Activated CD4-positive, alpha-beta T cell treated with anti-CD3 and anti-CD28 coated beads, Interleukin-2, Interleukin-6, amounts not matched to agents 100 ng/mL and 50 ng/mL, durations not matched to agents 16 hours and 8 hours (primary cell): Measurements from ENCODE around the gene SIRT3.

Experiments
- DNase-seq: peaks from one replicate; pipeline ENCODE4 v3.0.0-alpha.2; 2020

The SIRT3 gene

DNA sequence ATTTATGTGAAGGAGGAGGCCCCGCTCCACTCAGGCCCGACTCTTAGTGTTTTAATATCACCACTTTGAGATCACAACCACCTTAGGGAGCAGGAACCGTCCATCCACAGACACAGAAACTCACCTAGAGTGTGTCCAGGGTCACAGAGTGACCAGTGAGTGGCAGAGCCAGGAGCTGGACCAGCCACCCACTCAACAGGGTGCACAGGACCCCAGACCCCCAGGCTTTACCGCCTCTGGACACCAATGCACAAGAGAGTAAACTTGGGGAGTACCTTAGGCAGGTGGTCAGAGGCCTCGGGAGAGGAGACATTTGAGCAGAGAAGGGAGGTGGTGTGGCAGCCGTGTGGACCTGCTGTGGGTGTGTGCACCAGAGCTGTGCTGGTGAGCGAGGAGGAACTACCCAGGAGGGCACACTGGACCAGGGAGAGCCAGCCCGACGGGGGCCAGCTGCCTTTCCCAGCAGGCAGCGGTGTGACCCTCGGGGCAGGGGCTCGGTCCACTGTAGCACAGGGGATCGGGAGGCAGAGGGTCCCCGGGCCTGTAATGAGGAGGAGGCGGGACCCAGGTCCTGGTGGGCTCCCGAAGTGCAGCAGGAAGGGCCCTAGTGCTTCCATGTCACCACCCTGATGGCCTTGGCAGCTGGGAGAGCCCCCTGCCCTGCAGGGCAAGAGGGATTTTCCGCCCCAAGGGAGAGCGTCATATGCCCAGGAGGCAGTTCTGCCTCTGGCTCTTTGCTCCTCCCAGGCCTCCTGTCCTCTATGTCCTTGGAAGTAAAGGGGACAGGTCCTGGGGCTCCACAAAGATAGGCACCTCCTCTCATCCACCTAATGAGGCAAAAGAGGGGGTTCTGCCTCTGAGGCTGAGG, 34.5 kb upstream of the SIRT3 start:
- DNase-seq: no peak

DNA sequence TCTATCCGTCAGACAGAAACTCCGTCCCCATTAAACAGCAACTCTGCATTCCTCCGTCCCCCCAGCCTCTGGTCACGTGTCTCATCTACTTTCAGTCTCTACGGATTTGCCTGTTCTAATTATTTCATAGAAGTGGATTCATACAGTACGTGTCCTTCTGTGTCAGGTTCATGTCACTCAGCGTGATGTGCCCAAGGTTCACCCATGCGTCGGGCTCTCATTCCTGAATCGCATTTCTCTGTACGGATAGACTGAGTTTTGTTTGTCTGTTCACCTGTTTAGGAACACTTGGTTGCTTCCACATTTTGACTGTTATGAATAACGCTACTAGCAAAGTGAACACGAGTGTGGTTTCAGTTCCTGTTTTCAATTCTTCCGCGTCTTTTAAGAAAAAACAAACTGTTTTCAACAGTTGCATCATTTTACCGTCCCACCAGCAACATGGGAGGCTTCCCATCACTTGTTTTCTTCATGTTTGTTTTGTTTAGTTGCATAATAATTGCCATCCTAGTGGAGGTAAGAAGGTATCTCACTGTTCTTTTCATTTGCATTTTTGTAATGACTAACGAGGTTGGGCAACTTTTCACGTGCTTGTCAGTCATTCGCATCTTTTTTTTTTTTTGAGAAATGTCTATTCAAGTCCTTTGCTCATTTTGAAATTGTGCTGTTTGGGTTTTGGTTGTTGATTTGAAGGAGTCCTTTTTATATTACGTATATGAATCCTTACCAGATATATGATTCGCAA, 33.2 kb upstream of the SIRT3 start:
- peak; percentile 87 for DNase-seq

DNA sequence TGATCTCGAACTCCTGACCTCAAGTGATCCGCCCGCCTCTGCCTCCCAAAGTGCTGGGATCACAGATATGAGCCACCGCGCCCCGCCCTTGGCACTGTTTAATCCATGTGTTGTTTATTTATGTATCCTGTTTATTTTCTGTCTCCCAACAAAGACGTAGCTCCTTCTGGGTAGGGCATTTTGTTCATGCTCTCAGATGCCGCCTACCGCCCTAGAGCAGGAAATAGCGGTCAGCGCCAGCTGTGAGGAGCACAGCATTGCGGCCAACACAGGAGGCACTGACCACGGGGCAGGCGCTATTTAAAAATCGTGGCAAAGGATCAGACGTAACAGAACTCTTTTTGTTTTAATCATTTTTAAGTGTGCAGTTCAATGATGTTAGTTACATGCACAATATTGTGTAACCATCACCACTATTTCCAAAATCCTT, 32.6 kb upstream of the SIRT3 start:
- peak; percentile 65 for DNase-seq

DNA sequence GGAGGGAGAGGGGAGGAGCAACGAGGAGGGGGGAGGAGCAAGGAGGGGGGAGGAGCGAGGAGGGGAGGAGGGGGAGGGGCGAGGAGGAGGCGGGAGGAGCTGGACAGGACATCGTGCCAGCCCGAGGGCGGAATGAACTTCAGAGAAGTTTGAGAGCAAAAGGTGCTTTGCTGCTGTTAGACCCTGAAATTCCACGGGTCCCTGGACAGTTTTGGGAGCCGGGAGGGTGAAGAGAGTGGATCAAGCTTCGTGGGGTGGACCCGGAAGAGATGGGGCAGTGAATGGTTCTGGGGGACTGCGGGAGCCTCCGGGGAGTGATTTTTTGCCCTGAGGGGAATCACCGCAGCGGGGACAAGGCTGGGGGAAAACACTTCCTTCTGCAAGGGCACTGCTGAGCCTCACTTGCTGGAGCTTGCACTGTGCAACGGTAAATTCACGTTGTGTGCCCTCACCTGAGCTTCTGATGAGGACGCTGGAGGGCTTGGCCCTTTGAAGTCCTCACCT, 31.4 kb upstream of the SIRT3 start:
- peak; percentile 40 for DNase-seq

DNA sequence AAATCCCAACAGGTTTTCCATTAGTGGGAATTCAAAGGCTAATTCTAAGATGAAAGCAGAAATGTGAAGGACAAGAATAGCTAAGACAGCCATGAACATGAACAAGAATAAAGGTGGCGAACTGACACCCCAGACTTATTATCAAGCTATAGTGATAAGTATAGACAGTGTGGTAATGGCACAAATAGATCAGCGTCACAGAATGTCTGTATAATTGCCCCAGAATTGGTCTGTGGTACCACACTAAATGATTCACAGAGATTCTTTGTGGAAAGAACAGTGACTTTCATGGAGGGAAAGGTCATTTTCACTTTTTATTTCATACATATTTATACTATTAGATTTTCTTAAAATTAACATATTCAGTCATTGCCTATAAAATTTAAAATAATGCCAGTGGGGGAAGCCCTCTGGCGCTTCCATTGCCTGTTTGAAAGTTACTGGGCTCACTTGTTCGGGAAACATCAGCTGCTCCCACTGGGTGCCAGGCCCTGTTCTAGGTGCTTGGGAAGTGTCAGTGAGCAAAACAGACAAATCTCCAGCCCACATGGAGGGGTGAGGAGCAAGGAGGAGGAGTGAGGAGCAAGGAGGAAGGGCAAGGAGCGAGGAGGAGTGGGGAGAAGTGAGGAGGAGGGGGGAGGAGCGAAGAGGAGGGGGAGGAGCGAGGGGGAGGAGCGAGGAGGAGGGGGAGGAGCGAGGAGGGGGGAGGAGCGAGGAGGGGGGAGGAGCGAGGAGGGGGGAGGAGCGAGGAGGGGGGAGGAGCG, 30.7 kb upstream of the SIRT3 start:
- peak; percentile 17 for DNase-seq

DNA sequence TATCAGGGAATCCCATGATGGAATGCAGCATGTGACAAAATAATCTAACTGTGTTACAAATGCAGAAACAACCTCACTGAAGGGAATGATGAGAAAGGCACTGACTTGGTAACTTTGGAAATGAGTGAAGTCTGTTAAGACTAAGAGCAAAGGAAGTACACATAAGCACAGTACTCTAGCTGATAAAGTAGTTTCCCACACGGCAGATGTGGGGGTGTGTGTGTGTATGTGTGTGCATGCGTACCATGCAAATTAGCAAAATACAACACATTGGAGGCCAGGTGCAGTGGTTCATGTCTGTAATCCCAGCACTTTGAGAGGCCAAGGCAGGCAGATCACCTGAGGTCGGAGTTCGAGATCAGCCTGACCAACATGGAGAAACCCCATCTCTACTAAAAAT, 25.5 kb upstream of the SIRT3 start:
- no peak for DNase-seq

DNA sequence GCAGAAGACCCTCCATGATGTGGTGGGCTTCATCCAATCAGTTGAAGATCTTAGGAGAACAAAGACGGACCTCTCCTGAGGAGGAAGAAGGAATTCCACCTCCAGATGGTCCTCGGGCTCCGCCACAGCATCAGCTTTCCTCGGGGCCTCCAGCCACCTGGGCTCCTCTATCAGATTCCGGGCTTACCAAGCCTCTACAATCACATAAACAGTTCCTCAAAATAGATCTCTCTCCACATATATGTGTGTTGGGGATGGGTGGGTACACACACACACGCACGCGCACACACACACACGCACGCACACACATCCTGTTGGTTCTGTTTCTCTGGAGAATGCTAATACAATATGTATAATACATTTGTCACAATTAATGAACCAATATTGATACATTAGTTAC, 23.3 kb upstream of the SIRT3 start:
- DNase-seq: no peak

DNA sequence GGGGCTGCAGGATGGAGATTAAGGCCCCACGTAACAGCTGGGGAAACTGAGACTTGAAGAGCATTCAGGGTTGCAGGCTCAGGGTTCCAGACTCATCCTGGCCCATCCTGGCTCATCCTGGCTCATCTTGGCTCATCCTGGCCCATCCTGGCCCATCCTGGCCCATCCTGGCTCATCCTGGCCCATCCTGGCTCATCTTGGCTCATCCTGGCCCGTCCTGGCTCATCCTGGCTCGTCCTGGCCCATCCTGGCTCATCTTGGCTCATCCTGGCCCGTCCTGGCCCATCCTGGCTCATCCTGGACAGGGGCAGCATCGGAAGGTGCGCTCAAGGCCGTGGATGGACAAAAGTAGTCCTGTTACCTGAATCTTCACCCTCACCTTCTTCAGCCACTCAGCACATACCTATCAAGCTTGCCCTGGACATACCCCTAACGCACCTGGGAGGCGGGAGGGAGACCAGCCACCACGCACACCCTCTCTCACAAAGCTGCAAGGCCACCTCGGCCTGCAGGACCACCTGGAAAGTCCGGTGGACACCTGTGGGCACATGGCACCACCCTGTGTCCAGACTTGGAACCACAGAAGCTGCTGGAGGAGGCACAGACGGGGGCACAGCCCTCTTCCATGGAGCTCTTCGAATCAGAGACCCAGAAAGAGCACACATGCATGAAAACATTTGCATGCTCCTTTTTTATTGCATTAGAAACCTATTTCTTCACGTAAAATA, 21.8 kb upstream of the SIRT3 start:
- DNase-seq: no peak

DNA sequence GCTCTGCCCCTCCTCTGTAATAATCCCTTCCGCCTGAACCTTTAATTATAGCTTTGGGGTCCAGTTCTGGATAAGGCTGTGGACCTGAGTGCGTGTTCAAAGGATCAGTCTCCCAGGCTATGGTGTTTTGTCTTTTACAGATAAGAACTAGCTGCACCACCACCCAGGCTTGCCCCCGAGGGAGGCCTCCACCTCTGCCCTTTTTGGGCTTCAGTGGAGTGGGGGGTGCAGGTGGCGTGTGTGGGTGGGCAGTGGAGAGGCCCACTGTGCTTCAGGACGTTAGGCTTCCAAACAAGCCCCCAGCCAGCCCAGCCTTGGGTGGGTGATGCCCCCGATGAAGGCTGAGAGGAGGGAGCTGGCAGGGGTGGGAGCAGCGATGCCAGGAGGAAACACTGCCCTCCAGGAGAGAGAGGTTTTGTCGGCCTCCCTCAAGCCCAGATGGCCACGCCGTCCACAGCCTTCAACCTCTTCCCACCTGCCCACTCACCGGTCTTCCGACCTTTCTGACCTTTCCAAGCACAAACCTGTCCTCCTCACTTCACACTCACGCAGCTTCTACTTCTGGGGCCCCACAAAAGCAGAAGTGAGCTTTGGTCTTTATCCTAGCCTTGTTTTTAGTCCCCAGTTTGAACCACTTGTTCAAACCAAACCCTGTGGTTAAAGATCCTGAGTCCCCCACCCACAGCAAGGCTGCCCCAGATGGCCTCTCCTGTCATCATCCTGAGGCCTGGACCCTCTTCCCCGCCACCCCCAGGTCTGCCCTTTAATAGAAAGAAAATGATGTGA, 21.0 kb upstream of the SIRT3 start:
- DNase-seq: no peak

DNA sequence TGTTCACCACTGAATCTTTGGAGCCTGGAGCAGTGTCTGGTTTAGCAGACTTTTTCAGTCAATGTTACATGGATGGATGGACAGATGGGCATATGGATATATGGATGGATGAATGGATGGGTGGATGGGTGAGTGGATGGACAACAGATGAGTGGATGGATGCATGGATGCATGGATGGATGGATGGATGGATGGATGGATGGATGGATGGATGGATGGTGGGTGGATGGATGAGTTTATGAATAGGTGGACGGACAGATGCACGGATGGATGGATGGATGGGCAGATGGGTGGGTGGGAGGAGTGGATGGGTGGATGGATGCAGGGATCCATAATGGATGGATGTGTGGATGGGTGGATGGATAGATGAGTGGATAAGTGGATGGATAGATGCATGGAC, 19.7 kb upstream of the SIRT3 start:
- no peak for DNase-seq

DNA sequence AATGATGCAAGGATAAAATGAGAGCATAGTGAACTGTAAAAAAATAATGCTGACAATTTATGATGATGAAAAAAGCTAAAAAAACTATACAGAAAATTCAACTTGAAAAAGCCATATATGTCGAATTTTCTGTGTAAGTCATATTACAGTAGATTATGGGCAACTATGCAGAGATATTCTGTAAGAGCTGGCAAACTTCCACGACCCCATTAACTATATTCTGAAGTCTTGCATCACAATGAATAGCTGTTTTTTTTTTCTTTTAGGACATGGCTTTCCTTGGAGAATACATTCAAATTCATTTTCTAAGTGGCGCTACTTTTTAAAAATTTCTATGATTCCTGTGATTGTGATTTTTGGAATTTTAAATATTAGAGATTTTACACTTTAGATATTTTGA, 19.0 kb upstream of the SIRT3 start:
- no peak for DNase-seq

DNA sequence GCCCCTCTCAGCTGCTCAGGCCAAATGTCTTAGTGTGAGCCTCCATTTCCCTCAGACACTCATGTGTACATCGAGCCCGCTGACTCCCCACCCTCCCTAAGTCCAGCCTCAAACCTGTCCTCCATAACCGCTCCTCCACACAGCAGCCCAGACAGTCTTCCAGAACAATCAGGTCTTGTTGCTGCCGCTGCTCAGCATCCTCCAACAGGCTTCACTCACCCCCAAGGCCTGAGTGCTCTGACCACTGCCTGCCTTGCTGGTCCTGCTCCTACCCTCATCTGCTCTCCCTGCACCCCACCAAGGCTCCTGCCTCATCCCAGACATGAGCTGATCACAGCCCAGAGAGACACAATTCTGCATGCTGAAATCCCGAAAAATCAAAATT, 17.7 kb upstream of the SIRT3 start:
- DNase-seq: no peak

DNA sequence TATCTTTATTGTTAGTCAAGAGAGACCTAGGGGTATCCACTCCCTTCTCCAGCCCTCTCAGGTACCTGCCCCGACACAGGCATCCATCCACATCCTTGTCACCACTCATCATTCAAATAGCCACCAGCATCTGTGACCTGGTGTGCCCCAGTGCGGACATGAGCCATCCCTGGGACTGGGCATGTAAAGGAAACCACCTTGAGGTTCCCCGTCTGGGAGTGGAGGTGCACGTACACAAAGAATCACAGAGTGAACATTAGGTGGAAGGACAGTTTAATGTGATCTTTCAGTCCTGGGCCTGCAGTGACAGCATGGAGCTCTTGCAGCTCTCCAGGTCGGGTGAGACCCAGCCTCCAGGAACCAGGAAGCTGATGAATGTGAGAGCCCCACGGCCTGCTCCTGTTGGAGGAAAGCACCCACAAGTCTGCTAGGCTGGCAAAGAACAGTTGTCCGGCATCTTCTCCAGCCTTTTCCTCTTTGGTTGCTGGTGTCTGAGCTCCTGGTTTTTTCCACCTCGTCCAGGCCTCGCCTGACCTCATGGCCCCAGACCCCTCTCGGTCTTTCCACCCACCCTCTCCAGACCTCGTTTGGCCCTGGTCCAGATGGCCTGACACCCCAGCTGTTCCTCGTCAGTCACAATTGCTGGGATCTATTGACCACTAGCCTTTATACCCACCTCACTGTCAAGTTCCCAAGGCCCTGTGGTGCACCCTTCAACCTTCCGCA, 17.2 kb upstream of the SIRT3 start:
- no peak for DNase-seq

DNA sequence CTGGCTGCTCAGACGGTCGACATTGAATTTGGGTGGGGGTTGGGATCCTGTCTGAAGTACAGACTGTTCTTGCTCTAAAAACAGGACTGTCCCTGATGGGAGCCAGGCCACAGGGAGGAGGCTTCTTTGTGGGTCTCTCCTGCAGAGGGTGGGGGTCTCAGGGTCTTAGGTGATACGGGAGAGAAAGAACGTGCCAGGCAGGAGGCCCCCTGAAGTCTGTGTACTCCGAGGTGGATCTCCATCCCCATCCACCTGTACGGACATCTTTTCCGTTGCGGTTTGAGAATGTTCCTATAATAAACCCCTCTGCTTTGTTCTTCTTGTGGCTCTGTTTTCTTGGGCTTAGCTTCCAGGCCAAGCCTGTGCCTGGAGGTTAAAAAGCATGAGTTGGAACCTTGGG, 16.5 kb upstream of the SIRT3 start:
- no peak for DNase-seq

DNA sequence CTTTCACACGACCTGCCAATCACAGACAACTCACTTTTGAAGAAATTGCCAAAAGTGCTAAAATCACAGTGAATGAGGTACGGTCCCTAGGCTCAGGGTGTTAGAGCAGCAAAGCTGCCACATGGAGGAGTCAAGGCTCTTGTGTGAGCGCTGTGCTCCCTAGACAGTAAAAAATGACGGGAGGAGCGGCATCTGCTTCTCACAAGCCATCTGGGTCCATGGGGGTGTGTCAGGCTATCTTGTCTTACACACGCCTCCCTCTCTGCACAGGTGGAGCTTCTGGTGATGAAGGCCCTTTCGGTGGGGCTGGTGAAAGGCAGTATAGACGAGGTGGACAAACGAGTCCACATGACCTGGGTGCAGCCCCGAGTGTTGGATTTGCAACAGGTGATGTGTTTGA, 15.4 kb upstream of the SIRT3 start:
- no peak for DNase-seq

DNA sequence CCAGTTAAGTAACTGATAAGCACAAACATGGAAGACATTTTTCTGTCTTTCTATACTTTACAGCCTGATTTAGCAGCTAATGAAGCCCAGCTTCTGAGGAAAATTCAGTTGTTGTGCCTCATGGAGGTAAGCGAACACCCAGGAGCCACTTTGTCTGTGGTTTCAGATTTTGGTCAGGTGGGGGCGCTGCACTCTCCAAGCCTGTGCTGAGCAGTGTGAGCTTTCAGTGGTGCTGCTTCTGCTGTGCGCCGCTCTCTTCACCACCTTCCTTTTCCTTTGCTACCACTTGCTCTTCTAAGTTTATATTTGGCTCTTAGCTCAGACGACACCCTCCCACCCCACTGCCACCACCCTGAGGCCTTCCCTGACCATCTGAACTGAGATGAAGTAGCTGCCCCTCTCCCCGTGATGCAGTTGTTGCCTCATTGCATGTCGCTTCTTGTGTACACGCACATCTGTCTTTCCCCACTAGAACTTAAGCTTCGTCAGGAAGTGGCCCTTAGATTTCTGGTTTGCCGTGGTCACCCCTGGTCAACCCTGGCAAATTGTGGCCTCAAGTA, 14.7 kb upstream of the SIRT3 start:
- peak; percentile 77 for DNase-seq

DNA sequence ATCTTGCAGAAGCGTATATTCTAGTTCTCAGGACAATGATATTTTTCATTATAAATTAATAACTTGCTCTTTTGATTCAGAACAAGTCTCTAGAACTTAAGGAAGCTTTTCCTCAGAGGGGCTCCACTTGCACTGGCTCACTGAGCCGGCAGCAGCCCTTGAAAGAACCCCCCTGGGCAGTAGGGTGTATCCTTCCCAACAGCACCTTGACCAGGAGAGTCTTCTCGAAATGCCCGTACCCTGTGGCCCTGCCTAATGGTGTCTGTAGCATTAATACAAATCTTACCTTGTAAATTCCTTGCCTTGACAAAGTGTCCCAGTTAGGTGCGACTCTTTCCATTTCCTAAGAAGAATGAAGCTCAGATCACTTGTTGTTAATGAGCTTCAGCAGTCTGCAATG, 14.1 kb upstream of the SIRT3 start:
- DNase-seq: no peak

DNA sequence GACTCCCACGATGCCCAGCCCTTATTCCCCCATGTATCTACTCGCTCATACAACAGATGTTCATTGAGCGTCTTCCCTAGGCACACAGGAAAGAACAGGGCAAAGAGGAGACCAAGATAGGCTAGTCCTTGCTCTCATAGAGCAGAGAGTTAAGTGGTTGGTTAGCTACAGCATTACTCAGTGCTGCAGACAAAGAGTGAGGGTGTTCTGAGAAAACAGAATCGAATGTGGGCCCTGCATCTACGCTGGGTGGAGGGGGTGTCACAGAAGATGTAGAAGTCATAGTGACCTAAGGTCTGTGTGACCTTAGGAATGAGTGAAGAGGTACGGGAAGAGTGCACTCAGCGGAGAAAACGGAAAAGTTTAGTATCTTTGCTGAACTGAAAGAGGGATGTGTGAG, 12.9 kb upstream of the SIRT3 start:
- DNase-seq: no peak

DNA sequence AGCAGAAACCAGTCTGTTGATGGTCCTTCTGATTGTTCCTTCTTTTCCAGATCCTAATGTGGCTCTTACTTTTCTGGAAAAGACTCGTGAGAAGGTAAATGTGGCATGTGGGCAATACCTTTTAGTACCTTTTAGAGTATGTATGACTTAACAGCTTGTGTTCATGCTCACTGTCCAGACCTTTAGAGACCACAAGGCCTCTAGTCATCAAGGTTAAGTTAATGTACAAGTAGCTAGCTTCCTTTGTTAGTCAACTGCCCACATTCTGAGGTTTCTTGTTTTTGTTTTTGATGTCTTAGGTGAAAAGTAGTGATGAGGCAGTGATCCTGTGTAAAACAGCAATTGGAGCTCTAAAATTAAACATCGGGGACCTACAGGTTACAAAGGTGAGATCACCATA, 8.2 kb upstream of the SIRT3 start:
- no peak for DNase-seq

DNA sequence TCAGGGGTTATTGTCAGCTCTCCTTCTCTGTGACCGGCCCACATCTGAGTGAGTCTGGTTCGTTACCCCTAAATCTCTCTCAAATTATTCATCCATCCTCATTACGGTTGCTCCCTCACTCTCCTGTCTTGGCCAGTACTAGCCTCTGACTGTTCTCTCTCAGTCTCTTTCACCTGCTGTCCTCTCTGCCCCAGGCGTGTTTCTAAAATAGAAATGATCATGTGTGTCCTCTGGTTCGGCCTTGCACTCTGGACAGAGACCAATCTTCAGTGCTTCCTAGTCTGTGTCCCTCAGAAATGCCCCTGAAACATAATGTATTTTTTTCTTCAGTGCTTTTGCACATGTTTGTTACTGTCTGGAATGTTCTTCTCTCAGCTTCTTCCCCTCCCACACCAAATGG, 5.5 kb upstream of the SIRT3 start:
- DNase-seq: no peak

DNA sequence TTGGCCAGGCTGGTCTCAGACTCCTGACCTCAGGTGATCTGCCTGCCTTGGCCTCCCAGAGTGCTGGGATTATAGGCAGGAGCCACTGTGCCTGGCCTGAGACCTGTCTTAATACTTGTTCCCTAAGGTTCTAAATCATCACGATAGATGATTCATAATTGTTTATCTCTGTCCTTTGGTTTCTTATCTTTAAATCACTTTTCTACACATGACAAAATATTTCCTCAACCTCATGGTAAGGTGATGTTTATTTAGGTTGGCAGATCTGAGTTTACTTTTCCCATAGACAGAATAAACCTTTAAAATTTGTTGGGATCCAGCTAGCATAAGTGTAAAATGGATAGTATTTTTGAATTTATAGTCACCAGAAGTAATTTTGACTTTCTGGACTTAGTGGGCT, 4.2 kb upstream of the SIRT3 start:
- no peak for DNase-seq
